Measurements from ENCODE around the gene ITFG1.

- TF ChIP-seq CTCF (conservative IDR thresholded peaks at IDR 0.05; ENCODE audit: low read length) (no peak), EZH2phosphoT487 (IDR thresholded peaks at IDR 0.05; ENCODE audit: borderline replicate concordance, low read depth, low read length) (no peak)
These were observed 44.0 kb downstream of the ITFG1 start for GRCh38 chr16:47416869-47417268.

Data from OCI-LY7 (cell line).